ENCODE data around the gene GNMT.
"Not testable (repeated sequence)": the region's sequence is repeated elsewhere in the genome, so short reads cannot be mapped to it uniquely, and the experiment has no call there.

GNMT gene

GRCh38 chr6:42974919-42975505 is 14.5 kb downstream of the GNMT start:
- no peak for DNase-seq (ENCODE audit: low spot score)

- peak; percentile 27 for DNase-seq (ENCODE audit: low spot score)
These were observed 17.9 kb downstream of the GNMT start for GRCh38 chr6:42978487-42978838.

DNA sequence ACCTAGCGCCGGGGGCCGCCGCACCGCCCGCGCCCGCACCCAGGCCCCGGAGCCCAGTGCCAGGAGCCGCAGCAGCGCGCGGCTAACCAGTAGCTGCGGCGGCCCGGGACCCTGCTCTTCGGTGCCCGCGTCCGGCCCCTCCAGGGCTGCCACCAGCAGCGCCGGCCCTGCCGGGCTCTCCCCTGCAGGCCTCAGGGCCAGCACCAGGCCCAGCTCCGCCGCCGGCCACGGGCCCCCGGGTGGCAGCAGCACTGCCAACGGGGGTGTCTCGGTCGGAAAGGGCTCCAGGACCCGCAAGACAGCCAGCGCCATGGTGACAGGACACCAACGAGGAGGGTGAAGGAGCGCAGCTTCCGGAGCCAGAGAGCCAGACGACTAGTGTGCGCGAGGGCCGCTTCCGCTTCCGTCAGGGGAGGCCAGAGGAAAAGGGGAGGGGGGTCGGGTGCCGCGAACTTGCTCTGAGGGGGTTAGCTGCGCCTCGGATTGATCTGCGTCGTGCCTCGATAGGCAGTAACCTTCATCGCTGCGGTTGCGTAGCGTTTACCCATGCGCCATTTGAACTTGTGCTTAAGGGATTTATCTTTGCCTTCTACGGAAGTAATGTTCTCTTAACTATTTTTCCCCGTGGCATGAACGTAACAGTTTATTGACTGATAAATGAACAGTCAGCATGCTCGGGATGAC is 18.4 kb downstream of the GNMT start, which contains the start of gene PEX6:
TSS of gene PEX6 (minus strand) at position 343 of the 684 bp plus-strand sequence. CDS start at position 312, 31 bp downstream.
- DNase-seq (ENCODE audit: low spot score), result peak; percentile 66

GRCh38 chr6:42979523-42980177 is 19.1 kb downstream of the GNMT start:
- no peak for DNase-seq (ENCODE audit: low spot score)

- DNase-seq (ENCODE audit: low spot score), result no peak
These were observed 21.3 kb downstream of the GNMT start for GRCh38 chr6:42981836-42982235.

DNA sequence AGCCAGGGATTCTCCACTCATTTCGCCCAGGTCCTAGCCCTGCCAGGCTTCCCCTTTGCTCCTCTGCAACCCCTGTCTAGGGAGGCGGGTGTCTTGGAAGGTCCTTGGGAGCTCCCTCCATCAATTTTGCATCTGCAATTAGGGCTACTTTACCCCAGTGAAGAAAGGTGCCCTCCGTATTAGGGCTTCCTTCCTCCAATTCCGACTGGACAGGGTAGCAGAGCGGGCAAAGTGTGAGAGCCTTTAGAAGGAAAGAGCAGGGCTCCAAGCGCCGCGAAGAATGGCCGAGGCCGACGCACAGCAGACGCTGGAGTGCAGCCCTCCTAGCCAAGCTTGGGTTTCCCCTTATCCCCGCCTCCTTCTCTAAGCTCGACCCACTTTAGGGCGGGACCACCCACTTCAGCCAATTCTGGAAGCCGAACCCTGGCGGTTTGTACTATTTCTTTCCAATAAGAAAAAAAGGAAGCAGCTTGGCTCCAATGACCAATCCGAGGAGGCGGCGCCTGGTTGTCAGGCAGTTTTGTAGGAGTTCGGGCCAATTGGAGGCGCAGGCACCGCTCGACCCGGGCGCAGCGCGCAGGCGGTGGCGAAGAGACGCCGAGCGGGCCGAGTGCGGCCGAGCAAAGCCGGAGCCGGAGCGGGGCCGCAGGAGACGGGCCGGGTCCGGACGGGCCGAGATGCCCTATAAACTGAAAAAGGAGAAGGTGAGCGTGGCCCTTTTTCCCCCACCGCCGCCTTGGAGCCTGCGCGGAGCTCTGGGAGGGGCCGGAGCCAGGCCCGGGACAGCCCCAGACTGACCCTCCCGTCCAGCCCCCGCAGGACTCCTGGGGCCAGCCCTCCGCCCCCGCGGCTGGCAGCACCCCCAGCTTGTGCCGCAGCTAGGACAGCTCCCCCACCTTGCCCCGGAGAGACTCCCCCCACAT is 23.7 kb downstream of the GNMT start, which contains the start of gene PPP2R5D:
TSS of gene PPP2R5D (plus strand) at position 570 of the 923 bp plus-strand sequence. CDS start at position 678, 108 bp downstream.
- peak; percentile 99 for DNase-seq (ENCODE audit: low spot score)

GRCh38 chr6:42984924-42985475 is 24.4 kb downstream of the GNMT start:
- DNase-seq (ENCODE audit: low spot score), result peak; percentile 14

- no peak for DNase-seq (ENCODE audit: low spot score)
These were observed 27.2 kb downstream of the GNMT start for GRCh38 chr6:42987533-42988451.

- DNase-seq (ENCODE audit: low spot score), result no peak
These were observed 28.0 kb downstream of the GNMT start for GRCh38 chr6:42988486-42989020.

DNA sequence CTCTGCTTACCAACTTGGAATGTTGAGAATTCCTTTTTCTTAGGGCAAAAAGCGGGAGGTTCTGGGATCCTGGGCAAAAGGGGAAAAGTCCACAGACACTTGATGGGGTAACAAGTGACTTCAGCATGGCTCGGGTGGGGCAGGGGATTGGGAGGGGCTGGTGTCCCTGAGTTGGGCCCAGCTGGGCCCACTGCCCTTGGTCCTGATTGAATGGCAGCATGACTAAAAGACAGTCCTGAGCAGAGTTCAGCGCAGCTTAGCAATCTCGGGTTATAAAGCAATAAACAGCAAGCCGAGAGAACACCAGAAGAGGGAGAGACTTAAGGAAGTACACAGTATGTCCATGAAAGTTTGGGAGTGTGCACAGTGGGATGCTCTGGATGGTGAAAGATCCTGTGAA is 29.4 kb downstream of the GNMT start:
- no peak for DNase-seq (ENCODE audit: low spot score)

GRCh38 chr6:42993445-42993844 is 32.9 kb downstream of the GNMT start:
- DNase-seq (ENCODE audit: low spot score), result no peak

DNA sequence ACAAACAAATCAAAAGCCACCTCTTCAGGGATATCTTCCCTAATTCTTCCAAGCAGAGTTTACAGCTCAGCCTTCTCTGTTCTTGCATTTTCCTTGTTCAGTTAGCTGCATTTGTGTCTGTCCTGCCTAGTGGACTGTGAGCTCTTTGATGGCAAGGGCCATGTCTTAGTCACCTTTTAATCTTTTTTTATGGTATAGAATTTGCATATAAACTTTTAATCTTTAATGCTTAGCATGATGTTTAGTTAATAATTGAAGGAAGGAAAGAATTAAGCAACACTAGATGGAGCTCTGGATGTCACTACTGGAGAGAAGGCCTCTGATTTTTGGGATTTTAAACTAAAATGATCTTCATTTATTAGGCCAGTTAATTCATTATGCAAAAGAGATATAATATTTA is 36.0 kb downstream of the GNMT start:
- no peak for DNase-seq (ENCODE audit: low spot score)

DNA sequence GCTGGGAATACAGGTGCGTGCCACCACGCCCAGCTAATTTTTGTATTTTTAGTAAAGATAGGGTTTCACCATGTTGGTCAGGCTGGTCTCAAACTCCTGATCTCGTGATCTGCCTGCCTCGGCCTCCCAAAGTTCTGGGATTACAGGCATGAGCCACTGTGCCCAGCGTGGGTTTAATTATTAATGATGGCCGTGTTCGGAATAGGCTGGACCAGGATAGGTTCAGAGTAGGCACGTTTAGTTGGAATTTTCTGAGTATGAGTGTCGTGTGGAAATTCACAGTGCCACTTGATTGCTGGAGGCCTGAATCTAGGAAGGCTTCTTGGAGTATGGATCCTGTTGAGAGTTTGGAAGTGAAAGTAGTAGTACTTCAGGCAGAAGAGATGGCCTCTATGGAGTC is 37.7 kb downstream of the GNMT start:
- DNase-seq (ENCODE audit: low spot score), result not testable (repeated sequence)

DNA sequence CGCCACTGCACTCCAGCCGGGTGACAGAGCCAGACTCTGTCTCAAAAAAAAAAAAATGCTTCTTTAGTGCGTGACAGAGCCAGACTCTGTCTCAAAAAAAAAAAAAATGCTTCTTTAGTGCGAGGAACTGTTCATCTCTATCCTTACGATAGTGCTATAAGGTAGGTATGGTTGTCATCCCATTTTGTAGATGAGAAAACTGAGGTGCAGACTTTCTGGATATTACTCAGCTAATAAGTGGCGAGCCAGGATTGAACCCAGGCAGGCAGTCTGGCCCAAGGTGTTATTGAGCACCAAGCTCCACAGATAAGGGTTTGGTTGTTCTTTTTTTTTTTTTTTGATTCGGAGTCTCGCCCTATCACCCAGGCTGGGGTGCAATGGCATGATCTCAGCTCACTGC is 41.3 kb downstream of the GNMT start:
- DNase-seq (ENCODE audit: low spot score), result no peak

DNA sequence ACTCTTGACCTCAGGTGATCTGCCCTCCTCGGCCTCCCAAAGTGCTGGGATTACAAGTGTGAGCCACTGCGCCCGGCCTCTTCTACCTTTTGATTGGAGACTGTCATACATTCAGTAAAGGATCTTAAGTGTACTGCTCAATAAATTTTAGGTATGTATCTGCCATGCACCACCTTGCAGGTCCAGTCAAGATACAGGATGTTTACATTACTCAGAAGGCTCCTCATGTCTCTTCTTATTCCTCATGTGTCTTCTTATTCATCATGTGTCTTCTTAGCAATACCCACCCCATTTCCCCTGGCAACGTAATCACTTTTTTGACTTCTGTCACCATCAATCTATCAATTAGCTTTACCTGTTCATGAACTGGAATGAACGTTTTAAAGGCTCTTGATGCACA is 45.3 kb downstream of the GNMT start:
- no peak for DNase-seq (ENCODE audit: low spot score)

DNA sequence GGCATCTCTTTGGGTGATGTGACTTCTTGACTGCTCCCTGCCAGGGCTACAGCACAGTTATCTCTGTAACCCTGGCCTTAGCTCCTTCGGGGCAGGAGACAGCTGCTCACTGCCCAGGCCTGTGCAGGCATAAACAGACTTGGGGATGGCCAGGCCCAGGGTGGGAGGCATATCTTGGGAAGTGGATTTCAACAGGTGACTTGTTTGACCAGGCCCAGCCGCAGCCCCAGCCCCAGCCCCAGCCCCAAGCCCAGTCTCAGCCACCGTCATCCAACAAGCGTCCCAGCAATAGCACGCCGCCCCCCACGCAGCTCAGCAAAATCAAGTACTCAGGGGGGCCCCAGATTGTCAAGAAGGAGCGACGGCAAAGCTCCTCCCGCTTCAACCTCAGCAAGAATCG is 45.7 kb downstream of the GNMT start:
- DNase-seq (ENCODE audit: low spot score), result no peak

DNA sequence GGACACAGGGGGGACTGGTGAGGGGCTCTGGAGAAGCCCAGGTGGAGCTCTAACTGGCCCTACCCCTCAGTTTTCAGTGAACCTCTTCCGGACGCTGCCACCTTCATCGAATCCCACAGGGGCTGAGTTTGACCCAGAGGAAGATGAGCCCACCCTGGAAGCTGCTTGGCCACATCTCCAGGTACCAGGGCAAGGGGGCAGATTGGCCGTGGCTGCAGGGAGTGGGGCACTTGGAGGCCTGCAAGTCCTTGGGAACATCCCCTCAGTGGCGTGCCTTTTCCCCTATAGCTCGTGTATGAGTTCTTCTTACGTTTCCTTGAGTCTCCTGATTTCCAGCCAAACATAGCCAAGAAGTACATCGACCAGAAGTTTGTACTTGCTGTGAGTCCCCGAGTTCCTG is 46.6 kb downstream of the GNMT start:
- DNase-seq (ENCODE audit: low spot score), result no peak

DNA sequence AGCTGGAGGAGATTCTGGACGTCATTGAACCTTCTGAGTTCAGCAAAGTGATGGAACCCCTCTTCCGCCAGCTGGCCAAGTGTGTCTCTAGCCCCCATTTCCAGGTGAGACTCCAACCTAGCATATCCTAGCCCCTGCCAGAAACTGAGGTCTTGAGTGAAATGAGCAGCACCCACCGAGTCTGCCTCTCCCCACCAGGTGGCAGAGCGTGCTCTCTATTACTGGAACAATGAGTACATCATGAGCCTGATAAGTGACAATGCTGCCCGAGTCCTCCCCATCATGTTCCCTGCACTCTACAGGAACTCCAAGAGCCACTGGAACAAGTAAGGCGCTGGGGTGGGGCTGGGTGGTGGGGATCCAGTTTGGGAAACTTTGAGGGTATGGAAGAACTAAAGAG is 48.6 kb downstream of the GNMT start:
- DNase-seq (ENCODE audit: low spot score), result peak; percentile 28

- DNase-seq (ENCODE audit: low spot score), result no peak
These were observed 50.7 kb downstream of the GNMT start for GRCh38 chr6:43011207-43011606.

GRCh38 chr6:43012364-43012763 is 51.8 kb downstream of the GNMT start:
- no peak for DNase-seq (ENCODE audit: low spot score)
